ENCODE results near the gene TSSK2. TPM values are rescaled to one million over a fixed set of nuclear protein-coding genes. Genes with fewer than 3 reads are reported as not detected.

TSSK2 gene
- polyA plus RNA-seq, 4 donors, result 0.15 TPM; not detected in 3

DNA sequence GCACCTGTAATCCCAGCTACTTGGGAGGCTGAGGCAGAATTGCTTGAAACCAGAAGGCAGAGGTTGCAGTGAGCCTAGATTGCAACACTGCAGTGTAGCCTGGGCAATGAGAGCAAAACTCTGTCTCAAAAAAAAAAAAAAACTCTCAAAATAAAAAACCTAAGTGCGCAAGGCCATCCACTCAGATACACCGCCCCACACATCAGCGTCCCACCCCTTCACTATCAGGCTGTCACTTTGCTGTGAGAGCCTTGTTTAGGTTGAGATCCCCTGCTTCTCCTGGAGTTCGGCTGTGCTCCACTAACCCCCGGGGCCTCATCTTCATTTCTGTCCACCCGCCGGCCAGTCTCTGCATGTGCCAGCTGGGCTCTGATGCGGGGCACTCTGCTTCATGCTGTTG lies 35.3 kb downstream of the TSSK2 start:
- DNase-seq (ENCODE audit: low read depth in 4 of 4, low spot score in 3 of 4), result no peak

DNA sequence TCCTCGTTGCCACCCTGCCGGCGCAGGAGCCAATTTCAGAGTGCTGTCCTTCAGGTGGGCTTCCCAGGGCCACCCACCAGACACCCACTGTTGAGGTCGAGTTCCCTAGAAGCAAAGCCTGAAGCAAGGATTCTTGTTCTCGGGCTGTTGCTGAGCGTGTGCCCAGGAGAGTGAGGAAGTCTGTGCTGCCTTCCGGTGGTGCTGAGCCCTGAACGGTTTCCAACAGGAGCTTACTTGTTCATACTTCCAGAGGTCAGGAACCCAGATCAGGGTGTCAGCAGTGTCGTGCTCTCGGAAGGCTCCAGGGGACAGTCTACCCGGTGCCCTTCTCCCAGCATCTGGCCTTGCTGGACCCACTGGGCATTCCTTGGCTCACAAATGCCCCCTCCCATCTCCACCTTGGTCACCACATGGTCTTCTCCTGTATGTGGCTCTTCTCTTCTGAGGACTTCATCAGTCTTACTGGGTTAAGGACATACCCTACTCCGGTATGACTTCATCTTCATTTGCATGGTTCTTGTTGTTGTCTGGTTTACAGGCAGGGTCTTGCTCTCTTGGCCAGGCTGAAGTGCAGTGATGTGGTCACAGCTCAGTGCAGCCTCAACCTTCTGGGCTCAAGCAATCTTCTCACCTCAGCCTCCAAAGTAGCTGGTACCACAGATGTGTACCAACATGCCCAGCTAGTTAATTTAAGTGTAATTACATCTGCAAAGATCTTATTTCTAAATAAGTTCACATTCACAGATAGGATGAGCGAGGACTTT lies 36.2 kb downstream of the TSSK2 start:
- no peak for DNase-seq (ENCODE audit: low read depth in 4 of 4, low spot score in 3 of 4)

DNA sequence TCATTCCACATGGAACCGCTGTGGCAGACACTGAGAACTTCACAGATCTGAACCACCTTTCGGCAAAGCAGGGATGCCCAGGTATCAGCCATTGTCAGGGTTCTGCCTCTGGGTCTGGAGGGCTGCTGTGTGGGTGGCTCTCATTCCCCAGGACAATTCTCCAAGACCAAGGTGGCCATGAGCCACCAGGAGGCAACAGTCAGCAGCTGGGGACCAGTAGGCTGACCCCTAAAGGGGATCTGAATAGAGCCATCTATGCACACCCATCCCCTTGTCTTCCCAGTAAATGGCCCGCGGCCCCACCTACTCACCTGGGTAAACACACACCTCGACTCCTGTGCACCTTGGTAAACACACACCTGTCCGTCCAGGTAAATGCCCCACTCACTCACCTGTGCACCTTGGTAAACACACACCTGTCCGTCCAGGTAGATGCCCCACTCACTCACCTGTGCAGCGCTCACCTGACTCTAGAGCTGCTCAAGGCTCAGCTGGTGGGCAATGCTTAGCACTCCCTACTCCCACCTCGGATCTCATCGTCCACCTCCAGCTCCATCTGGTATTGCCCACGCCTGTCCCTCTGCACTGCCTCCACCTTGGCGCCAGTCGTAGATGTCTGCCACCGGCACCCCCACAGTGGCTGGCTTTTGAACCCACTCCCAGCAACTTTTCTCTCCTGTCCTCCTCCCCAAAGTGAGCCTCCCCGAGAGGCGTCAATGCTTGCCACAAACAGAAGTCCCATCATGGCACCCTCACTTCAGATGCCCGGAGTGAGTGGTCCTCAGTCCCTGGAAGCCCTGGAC lies 37.2 kb downstream of the TSSK2 start:
- DNase-seq (ENCODE audit: low read depth in 4 of 4, low spot score in 3 of 4), result no peak

DNA sequence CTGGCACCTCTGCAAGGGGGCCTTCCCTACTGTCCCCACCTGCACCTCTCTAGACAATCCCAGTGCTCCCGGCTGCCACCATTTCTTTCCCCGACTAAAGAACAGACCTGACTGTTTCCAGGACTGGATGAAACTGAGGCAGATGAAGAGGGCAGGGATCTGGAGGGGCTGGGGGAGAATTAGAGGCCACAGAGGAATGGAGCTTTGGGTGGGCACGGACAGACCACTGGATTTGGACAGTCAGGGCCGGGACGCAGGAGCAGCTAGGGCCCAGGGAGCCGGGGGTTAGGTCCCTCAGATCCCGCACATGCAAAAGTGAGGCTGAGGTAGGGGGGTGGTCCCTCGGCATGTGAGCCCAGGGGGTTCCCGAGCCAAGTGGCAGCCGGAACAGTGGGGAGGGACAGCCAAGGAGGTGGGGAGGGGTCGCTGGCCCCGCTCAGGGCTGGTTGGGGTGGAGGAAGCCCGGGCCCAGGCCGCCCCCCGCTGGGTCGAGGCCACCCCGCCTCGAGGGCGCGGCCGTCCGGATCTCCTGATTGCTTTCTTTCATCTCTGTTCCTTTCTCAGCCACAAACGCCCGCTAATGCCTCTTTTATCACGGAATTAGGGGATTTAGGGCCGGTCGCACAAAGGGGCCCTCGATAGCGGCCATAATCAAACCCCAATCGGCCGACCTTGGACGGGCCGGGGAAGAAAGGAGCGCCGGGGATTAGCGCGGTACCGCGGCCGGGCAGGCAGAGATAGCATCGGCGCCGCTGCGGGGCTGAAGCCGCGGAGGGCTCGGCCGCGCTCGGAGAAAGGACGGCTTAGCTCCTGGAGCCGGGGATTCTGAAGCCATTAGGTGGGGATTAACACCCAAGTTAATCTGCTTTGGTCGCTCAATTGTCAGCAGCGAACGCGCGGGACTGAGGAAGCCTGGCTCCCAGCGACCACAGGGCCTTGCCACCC lies 38.2 kb downstream of the TSSK2 start:
- no peak for DNase-seq (ENCODE audit: low read depth in 4 of 4, low spot score in 3 of 4)

DNA sequence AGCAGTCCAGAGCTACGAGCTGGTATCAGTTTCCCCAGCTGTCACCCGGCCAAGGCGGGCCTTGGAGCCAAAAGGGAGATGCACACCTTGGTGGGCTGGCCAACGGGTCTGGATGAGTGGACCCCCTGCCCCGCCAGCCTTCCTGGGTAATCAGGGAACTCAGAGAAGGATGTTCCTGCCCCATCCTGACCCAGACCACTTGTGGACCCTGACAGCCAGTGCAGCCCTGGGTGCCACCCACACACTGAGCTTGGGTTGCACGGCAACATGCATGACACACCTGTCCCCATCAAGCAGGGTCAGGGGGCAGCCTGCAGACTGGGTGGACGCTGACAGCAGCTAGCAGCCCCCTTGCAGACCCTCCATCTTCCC lies 38.8 kb downstream of the TSSK2 start:
- no peak for DNase-seq (ENCODE audit: low read depth in 4 of 4, low spot score in 3 of 4)

DNA sequence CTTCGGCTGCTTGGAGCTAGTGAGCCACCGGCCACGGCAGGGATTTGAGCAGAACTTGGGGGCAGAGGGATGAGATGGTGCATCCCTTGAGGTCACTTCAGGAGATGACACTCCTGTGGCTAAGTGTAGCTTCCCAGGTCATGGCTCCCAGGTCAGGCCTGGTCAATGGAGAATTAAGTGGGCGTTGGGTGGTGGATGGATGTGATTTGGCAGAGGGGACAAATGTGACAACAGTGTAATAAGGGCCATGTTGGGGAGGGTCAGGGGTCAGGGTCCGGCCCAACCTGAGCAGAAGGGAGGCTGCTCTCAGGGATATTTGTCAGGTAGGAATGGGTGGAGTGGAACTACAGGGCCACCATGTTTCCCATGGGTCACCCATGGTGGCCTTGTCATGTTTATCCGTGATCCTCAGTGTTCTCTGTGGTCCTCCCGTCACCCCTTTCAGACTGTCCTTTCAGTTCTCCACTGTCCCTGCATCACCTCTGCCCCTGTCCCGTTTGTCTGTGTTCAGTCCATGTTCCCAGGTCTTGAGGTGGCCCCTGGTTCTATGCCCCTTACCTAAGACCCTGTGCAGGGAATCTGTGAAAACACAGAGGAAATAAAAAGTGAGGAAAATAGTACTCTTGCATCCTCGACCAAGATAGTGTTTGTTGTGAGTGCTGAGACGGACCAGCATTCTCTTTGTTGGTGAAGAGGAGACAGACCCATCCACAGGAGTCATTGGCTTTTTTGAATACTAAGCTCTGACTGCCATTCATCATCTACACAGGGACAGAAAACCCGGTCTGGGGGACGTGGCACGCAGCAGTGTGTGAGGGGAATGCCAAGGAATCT lies 41.3 kb downstream of the TSSK2 start:
- no peak for DNase-seq (ENCODE audit: low read depth in 4 of 4, low spot score in 3 of 4)

DNA sequence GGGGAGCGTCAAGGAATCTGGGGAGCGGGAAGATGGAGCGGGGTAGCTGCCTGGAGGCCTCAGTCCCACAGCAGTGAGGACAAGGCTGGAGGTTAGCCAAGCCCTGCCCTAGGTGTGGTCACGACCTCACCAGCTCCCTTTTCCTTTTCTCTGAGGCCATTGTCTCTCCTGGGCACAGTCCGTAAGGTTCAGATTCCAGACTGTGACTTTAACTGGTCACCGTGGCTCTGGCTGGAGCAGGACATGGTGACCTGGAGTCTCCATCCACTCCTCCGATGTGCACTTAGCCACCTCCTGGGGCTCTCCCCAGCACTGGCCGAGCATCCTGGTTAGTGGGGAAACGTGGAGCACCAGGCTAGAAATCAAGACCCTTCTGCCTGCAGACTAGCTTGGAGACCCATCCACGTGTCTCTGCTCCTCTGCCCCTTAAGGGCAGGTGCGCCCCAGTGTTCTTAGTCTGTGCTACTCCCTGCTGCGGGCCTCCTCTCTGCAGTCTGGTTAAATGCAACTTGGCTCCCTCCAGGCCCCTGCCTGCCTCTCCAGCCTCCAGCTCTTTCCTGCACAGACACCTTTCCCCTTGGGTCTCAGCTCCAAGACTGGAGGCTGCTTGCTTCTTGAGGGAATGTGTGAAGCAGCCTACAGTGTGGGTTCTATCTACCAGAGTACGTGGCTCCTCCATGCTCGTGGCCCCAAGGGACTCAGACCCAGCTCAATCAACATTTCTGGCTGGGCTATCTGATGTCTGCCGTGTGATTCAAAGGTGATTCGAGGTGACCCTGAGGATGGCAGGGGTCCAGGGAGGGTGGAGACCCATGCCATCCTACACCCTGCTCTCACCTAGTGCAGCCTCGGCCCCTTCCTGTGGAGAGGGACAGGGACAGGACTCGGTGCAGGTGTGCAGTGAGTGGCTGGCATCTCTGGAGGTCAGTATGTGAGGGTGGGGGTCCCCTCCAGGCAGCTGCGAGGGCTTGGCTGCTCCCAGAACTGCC lies 42.2 kb downstream of the TSSK2 start:
- DNase-seq (ENCODE audit: low read depth in 4 of 4, low spot score in 3 of 4), result no peak

DNA sequence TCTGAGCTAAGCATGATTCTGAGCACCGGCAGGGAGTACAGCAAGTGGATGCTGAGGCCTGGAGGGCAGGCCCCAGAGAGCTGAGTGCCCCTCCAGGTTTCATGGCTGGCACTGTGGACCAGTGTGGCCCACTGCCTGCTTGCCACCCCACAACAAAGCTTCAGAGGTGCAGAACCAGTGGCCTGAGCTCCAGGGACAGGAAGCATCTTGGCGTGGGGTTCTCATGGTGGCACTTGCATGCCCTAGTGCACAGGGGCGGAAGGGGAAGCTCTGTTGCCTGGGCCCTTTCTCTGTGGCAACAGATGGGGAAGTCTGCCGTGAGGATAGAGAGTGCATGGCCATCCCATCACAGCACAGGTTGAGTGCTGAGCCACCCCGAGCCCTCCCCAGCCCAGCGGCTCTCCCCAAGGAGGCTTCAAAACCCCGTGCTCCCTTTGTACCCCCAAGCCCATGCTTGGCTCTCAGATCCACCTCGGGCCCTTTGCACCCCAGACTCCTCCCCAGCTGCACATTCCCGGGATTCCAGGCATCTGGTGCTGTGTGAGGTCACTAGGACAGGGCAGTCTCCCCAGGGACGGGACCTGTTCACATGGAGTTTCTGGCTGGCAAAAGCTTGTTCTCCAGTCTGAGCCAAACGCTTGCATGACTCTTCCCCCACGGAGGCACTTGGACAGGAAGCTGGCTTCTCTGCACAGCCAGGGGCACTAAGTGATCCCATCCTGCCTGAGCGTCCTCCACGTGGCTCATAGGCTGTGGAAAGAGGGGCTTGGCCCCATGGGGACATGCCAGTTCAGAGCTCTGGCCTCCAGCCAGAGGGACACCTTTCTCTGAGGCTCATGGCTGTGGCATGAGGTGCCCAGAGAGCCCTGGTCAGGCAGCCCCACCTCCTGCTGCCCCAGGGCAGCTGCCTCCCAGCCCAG lies 43.3 kb downstream of the TSSK2 start:
- no peak for DNase-seq (ENCODE audit: low read depth in 4 of 4, low spot score in 3 of 4)

DNA sequence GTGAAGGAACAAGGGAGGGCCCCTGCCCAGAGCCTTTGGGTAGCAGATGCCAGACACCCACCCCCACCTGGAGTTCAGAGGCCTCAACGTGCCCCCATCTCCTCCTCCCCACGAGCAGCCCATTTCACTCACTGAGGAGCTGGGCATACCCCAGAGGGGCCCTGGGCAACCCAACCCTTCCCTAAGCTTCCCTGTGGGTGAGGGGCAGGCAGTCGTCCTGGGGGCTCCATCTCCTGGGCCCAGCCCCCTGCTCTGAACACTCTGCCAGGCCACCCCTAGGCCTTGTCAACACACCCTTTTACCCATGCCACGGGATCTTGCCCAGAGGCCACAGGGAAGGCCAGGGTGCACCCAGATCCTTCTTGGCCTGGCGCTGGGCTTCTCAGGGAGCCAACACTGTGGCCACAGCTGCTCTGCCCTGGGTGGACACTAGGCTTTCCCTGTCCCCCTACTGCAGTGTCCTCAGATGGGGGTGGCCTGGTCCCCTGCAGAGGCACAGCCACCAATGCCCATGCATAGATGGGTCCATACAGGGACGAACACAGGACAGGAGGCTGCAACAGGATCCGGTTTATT lies 44.0 kb downstream of the TSSK2 start:
- DNase-seq (ENCODE audit: low read depth in 4 of 4, low spot score in 3 of 4), result no peak

DNA sequence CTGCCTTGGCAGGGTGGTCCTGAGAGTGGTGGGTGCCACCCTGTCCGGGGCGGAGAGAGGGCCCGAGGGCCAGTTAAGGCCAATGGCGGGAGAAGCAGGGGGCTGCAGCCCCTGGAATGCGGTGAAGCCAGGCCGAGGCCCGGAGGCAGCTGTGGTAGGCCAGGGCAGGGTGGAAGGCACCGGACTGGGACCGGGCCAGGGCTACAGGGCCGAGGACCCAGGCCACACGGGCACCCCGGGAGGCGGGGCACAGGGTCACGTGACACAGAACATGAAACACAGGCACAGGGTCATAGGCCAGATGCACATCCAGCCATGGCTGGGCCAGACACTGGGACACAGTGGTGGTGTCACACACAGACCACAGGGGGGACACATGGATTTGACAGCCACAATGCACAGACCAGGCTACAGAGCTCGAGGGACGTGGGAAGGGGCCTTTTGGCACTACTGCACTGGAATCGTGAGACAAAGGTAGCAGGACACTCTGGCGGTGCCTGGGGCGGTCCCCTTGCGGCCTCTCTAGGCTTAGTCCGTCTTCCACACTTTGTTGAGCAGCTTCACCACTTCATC lies 44.6 kb downstream of the TSSK2 start:
- no peak for DNase-seq (ENCODE audit: low read depth in 4 of 4, low spot score in 3 of 4)

DNA sequence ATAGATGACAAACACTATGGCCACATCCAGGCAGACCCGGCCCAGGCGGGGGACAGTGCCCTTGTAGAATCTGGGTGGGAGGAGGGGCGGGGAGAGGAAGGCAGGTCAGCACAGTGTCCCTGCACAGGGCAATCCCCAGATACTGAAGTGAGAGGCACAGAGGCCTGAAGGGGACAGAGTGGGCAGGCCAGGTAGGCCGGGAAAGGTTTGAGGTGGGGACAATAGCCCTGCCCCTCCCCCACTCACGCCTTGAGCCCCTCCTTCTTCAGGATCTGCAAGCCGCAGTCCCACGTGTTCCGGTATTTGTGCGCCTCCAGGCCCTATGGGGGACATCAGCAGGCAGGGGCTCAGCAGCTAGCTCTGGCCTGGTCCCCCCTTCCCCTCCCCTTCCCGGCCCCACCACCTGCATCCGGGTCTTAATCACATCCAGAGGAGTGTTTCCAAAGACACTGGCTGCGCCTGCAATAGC lies 45.1 kb downstream of the TSSK2 start:
- DNase-seq (ENCODE audit: low read depth in 4 of 4, low spot score in 3 of 4), result no peak

DNA sequence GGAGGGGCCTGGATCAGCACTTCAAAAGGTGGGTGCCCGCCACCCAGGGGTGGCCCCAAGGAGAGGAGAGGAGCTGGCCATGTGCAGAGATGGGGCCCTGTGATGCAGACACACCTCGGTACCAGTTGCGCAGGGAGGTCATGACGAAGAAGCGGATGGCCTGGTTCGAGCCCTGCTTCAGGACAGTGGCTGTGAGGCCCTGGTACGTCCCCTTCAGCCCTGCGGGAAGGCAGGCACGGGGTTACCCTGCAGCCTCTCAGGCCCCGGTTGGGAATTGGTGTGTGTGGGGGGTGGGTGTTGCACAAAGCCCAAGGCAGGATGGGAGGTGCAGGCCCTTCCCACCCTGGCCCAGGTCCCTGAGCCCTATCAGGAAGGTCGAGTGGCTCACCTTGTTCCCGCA lies 45.6 kb downstream of the TSSK2 start:
- no peak for DNase-seq (ENCODE audit: low read depth in 4 of 4, low spot score in 3 of 4)

DNA sequence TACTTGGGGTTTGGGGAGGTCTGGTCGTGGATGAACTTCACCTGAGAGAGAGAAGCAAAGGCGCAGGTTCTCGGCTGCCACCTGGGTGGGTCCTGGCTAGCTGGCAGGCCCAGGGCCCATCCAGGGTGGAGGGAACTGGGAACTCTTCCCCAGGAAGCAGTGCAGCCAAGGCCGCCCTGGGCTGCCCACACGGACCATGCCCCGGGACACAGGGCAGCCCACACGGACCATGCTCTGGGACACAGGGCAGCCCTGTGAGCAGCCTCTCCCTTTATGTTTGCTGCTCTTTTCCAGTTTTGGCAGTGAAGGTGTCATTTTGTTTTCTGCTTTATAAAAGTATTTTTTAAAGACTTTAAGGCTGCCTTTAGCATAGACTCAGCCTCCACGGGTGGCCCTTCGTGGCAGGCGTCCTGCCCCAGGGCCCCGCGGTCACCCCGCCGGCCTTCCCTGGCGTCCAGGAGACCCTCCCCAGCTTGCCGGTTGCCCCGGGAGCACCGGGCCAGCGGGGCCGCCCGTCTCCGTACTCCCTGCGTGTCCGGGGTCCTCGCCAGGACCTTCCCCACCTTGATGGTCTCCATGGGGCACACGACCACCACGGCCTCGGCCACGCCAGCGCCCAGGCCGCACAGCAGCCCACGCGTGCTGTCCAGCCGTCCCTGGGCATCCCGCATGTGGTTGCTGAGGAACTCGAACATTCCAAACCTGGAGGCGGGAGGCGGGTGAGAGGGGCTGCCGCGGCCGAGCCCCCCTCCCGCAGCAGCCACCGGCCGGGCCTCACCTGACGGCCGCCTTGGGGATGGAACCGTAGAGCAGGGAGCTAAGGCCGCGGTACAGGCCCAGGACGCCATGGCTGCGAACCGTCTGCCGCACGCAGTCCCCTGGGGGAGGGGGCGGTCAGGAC lies 46.3 kb downstream of the TSSK2 start:
- DNase-seq (ENCODE audit: low read depth in 4 of 4, low spot score in 3 of 4), result no peak

DNA sequence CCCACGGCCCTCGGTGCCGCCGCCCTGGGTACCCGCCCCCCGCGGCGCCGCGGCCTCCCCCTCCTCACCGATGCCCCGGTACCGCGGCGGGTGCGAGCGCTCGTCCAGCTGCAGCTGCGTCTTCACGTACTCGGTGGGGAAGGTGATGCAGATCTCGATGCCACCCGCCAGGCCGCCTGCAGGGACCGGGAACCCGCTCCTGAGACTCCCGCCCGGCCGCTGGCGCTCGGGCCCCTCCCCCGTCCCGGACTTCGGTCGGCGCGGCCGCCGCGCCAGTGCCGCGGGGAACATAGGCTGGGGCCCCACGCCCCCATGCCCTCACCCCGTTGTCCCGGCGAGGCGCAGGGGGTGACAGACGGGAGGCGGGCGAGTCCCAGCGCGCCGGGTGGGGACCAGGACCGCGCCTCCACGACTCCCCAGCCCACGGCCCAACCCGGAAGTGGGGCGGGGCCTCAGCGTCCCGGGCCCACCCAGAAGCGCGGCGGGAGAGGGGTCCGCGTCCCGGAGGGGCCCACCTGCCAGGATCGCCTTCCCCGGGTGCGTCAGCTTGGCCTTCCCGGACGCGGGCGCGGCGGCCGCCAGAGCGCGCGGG lies 47.1 kb downstream of the TSSK2 start:
- peak in 1 of 4 donors; percentile 24 for DNase-seq (ENCODE audit: low read depth in 4 of 4, low spot score in 3 of 4)

DNA sequence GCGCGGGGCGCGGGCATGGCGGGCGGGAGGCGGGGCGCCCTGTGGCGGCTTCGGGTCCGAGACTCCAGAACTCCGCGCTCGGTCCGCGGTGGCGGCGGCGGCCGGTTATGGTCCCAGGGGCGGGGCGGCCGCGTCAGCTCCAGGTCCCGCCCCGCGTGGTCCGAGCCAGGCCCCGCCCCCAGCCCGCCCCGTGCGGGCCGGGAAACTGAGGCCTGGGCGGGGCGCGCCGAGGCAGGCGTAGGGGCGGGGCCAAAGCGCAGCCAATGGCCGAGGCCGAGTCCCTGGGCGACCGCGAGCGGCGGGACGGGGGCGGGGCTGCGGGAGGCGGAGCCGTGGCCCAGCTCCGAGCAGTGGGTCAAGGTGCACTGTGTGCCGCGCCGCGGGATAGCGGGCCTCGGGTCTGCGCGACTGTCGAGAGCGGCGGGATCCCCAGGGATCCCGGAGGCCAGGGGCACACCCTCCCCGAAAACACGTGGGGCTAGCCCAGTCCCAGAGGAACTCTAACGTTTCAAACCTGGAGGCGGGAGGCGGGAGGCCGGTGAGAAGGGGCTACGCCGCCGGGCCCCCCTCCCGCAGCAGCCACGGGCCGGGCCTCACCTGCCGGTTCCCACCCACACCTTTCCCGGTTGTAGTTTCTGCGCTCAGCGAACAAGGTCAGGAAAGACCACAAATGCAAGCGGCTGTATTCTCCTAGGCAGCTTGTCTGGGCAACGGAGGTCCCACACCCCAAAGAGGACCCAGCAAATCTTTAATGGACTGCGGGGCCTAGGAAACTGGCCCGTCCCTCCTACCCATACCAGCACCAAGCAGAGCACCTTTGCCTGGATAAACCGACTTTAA lies 47.8 kb downstream of the TSSK2 start, which contains the start of gene SLC25A1:
SLC25A1 (minus strand) TSS at position 80 of the 840 bp plus-strand sequence; CDS start at position 17, 63 bp downstream.
- peak in 3 of 4 donors; percentile 43 to 78 (median 73) for DNase-seq (ENCODE audit: low read depth in 4 of 4, low spot score in 3 of 4)

Data from left renal pelvis (tissue), 4 donors.